HEK293T (cell line): ENCODE results near the gene EPX.

ENCODE experiments used
- CTCF ChIA-PET: fragments of 350-600 bp; formaldehyde crosslinking; extraction: SDS; loops from one replicate; lab custom pipeline; 2021; ENCODE audit warnings: antibody characterized with exemption, inconsistent platforms; lab: Yijun Ruan, JAX
- POLR2A ChIA-PET: fragments of 350-600 bp; formaldehyde crosslinking; extraction: SDS; loops from one replicate; lab custom pipeline; 2020; ENCODE audit warnings: antibody characterized with exemption, inconsistent platforms; lab: Yijun Ruan, JAX
- DNase-seq: peaks from one replicate; pipeline ENCODE4 v3.0.0; 2012; ENCODE audit warnings: mixed read lengths; ENCODE audit errors: extremely low spot score
- ARNT ChIP-seq: fragments of 450-650 bp; IDR thresholded peaks from 2 replicates; pipeline ENCODE4 v1.6.1; 2017; ENCODE audit warnings: mild to moderate bottlenecking
- BHLHE40 ChIP-seq: fragments of 450-650 bp; IDR thresholded peaks from 2 replicates; pipeline ENCODE4 v1.6.1; 2016; ENCODE audit warnings: mild to moderate bottlenecking, moderate library complexity, borderline replicate concordance
- CTBP1 ChIP-seq: fragments of 450-650 bp; IDR thresholded peaks from 2 replicates; pipeline ENCODE4 v1.6.1; 2016; ENCODE audit warnings: borderline replicate concordance
- ELF4 ChIP-seq: fragments of 450-650 bp; IDR thresholded peaks from 2 replicates; pipeline ENCODE4 v1.6.1; 2017; ENCODE audit warnings: antibody characterized with exemption
- FOXA1 ChIP-seq: fragments of 450-650 bp; IDR thresholded peaks from 2 replicates; pipeline ENCODE4 v1.6.1; 2016; ENCODE audit warnings: mild to moderate bottlenecking
- FOXM1 ChIP-seq: fragments of 450-650 bp; IDR thresholded peaks from 2 replicates; pipeline ENCODE4 v1.6.1; 2017; ENCODE audit warnings: mild to moderate bottlenecking, borderline replicate concordance
- HDGF ChIP-seq: fragments of 450-650 bp; IDR thresholded peaks from 2 replicates; pipeline ENCODE4 v1.6.1; 2017; ENCODE audit warnings: antibody characterized with exemption, borderline replicate concordance
- L3MBTL2 ChIP-seq: fragments of 450-650 bp; conservative IDR thresholded peaks from 2 replicates; pipeline ENCODE4 v1.6.1; 2016; ENCODE audit warnings: mild to moderate bottlenecking
- LEF1 ChIP-seq: fragments of 450-650 bp; IDR thresholded peaks from 2 replicates; pipeline ENCODE4 v1.6.1; 2017; ENCODE audit warnings: mild to moderate bottlenecking, borderline replicate concordance
- NFRKB ChIP-seq: fragments of 450-650 bp; IDR thresholded peaks from 2 replicates; pipeline ENCODE4 v1.6.1; 2016; ENCODE audit warnings: mild to moderate bottlenecking, moderate library complexity
- PKNOX1 ChIP-seq: fragments of 450-650 bp; IDR thresholded peaks from 2 replicates; pipeline ENCODE4 v1.6.1; 2016
- SP1 ChIP-seq: fragments of 450-650 bp; IDR thresholded peaks from 2 replicates; pipeline ENCODE4 v1.6.1; 2017
- SUZ12 ChIP-seq: fragments of 450-650 bp; IDR thresholded peaks from 2 replicates; pipeline ENCODE4 v1.6.1; 2016; ENCODE audit warnings: mild to moderate bottlenecking
- TARDBP ChIP-seq: fragments of 450-650 bp; IDR thresholded peaks from 2 replicates; pipeline ENCODE4 v1.6.1; 2016
- ZNF384 ChIP-seq: fragments of 450-650 bp; IDR thresholded peaks from 2 replicates; pipeline ENCODE4 v1.6.1; 2016

EPX gene

DNA sequence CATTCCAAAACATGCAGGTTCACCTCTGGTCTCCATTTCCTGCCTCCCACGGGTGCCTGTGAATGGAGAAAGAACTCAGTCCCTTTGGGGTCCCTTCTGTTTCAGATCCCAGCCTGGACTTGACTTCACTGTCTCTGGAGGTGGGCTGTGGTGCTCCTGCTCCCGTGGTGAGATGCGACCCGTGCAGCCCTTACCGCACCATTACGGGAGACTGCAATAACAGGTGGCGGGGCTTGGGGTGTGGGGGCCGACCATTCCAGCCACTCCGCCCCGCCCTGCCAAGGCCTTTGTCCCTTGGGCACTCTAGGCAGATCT is 56.4 kb downstream of the EPX start:
- POLR2A ChIA-PET, result interaction anchor here (0.9 to 1.1 kb wide), 2 partner anchors 30 to 103 kb away, joined by 3 to 4 read pairs; partner anchors contain the start of genes MKS1 and SUPT4H1
- TF ChIP-seq FOXM1 (no peak), LEF1 (no peak), BHLHE40 (no peak), SUZ12 (no peak), NFRKB (no peak), TARDBP (no peak), SP1 (no peak), CTBP1 (no peak), HDGF (no peak), L3MBTL2 (no peak)
- CTCF ChIA-PET, result interaction anchor here (0.6 to 1.3 kb wide), 3 partner anchors 12 to 69 kb away, joined by 3 read pairs; no protein-coding TSS in a partner anchor
- no peak for DNase-seq

- ChIA-PET POLR2A (interaction anchor here (0.8 to 1.1 kb wide), 3 partner anchors 30 to 443 kb away, joined by 3 to 4 read pairs (median 3); partner anchors contain the start of genes MKS1, RAD51C and SUPT4H1), CTCF (interaction anchor here (0.6 to 1.6 kb wide), 9 partner anchors 11 to 382 kb away, joined by 3 to 5 read pairs (median 3); partner anchors contain the start of gene LPO)
- peak; percentile 94 for DNase-seq
- TF ChIP-seq L3MBTL2, result peak; percentile 99
- TF ChIP-seq ARNT, result no peak
- TF ChIP-seq BHLHE40, result peak; percentile 55; the same call in 1 of the 2 replicates
Measured at GRCh38 chr17:58249270-58250133, 57.0 kb downstream of the EPX start.

DNA sequence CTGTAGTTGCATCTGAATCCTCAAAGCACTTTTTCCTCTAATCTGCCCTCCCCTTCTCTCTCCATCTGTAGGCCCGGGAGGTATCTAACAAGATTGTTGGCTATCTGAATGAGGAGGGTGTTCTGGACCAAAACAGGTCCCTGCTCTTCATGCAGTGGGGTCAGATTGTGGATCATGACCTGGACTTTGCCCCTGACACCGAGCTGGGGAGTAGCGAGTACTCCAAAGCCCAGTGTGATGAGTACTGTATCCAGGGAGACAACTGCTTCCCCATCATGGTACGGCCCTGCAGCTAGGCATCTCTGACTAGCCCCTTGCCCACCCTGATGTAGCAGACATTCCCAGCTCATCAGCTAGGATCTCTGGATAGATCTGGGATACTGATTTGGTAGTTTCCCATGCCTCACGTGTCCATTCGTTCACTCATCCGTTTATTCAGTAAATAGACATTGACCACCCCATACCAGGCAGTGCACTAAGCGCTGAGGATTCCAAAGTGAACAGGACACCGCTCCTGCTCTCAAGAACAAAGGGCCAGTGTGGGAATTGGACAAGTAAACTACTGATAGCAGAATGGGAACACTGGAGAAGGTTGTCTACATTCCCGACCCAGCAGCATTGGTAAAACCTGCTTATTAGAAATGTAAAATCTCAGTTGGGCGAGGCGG is 58.0 kb downstream of the EPX start:
- ChIA-PET POLR2A (interaction anchor here (0.8 kb wide), 1 partner anchor 442 kb away, joined by 3 read pairs; the partner anchor contains the start of gene RAD51C), CTCF (interaction anchor here (0.6 to 1.6 kb wide), 8 partner anchors 12 to 381 kb away, joined by 3 to 5 read pairs (median 4); partner anchors contain the start of gene LPO)
- DNase-seq, result no peak
- TF ChIP-seq ELF4 (no peak), ZNF384 (no peak), ARNT (no peak), BHLHE40 (no peak), CTBP1 (no peak), FOXM1 (no peak), L3MBTL2 (no peak), SUZ12 (no peak)

DNA sequence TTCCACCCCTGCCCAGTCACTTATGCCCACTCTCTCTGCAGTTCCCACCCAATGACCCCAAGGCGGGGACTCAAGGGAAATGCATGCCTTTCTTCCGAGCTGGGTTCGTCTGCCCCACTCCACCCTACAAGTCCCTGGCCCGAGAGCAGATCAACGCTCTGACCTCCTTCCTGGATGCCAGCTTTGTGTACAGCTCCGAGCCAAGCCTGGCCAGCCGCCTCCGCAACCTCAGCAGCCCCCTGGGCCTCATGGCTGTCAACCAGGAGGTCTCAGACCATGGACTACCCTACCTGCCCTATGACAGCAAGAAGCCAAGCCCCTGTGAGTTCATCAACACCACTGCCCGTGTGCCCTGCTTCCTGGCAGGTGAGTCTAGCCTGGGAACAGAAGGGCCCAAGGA is 59.6 kb downstream of the EPX start:
- CTCF ChIA-PET, result interaction anchor here (0.5 kb wide), 1 partner anchor 165 kb away, joined by 3 read pairs; no protein-coding TSS in a partner anchor
- POLR2A ChIA-PET, result no interaction called here

DNA sequence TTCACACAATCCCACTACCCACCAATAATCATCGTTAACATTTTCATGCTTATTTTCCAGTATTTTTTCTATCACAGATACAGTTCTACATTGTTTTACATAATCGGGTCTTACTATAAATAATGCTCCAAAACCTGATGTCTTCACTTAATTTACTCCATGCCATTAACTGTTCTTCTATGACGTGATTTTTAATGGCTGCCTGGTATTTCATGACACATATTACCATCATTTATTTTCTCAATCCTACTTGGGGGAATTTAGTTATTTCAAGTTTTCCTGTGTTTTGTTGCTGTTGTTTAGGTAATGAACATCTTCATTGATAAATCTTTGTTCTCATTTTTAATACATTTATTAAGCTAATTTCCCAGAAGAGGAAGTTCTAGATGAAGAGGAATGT is 60.6 kb downstream of the EPX start:
- DNase-seq, result no peak
- TF ChIP-seq HDGF (no peak), ELF4 (no peak)
- ChIA-PET POLR2A (no interaction called here), CTCF (interaction anchor here (0.5 to 0.6 kb wide), 2 partner anchors 69 to 343 kb away, joined by 3 to 4 read pairs; no protein-coding TSS in a partner anchor)

More for the DNA sequence above, 59.6 kb downstream of the EPX start:
- DNase-seq, result no peak
- TF ChIP-seq HDGF, result no peak
- TF ChIP-seq CTBP1, result no peak
- TF ChIP-seq BHLHE40, result no peak
- TF ChIP-seq FOXM1, result no peak
- no peak for TF ChIP-seq ELF4
- no peak for TF ChIP-seq ARNT
- no peak for TF ChIP-seq TARDBP
- no peak for TF ChIP-seq PKNOX1
- TF ChIP-seq FOXA1, result no peak
